HEK293 (cell line): ENCODE results near the gene NTSR2.
A peak's percentile ranks its signal among the peaks of the same experiment; 100 is the strongest.

Source experiments
- CTCF ChIA-PET: fragments of 350-600 bp; formaldehyde crosslinking; extraction: SDS; loops from one replicate; lab custom pipeline; 2021; ENCODE audit warnings: antibody characterized with exemption; lab: Yijun Ruan, JAX
- POLR2A ChIA-PET: fragments of 300-600 bp; formaldehyde crosslinking; extraction: SDS; loops from one replicate; lab custom pipeline; 2020; ENCODE audit warnings: antibody characterized with exemption, inconsistent platforms; lab: Yijun Ruan, JAX
- H3K27ac ChIP-seq: fragments of 200-500 bp; sonication (Bioruptor generic); 2 replicates; pipeline ENCODE4 v1.5.1; 2014; ENCODE audit warnings: low read depth, low read length, control low read depth, inconsistent platforms; ENCODE audit errors: extremely low read depth
- H3K36me3 ChIP-seq, 2 experiments: fragments of 200-500 bp in 1 of 2; sonication (Bioruptor generic) in 1 of 2; 1 replicate in 1 of 2; 2 replicates in 1 of 2; pipeline ENCODE4 v1.5.1; 2014 to 2017; ENCODE audit warnings: inconsistent platforms in 2 of 2, low read length in 2 of 2; ENCODE audit not compliant: control insufficient read depth in 2 of 2, insufficient read depth in 1 of 2
- H3K4me1 ChIP-seq: fragments of 200-500 bp; sonication (Bioruptor generic); 2 replicates; pipeline ENCODE4 v1.5.1; 2014; ENCODE audit warnings: mild to moderate bottlenecking, low read length, inconsistent platforms; ENCODE audit not compliant: control insufficient read depth, insufficient read depth
- H3K4me3 ChIP-seq: 2 replicates; pipeline ENCODE4 v1.5.1; 2011; ENCODE audit warnings: low read depth, mild to moderate bottlenecking, control low read depth, low read length, moderate library complexity
- H3K9me3 ChIP-seq: fragments of 200-500 bp; sonication (Bioruptor generic); 2 replicates; pipeline ENCODE4 v1.5.1; 2014; ENCODE audit warnings: low read depth, low read length, inconsistent platforms; ENCODE audit not compliant: control insufficient read depth, insufficient read depth
- BCL11A ChIP-seq: fragments of 450-650 bp; formaldehyde crosslinking; IDR thresholded peaks from 2 replicates; pipeline ENCODE4 v1.5.1; 2016; ENCODE audit warnings: low read depth, missing biosample characterization, missing genetic modification characterization
- KLF10 ChIP-seq: fragments of 450-650 bp; IDR thresholded peaks from 2 replicates; pipeline ENCODE4 v1.5.1; 2018; ENCODE audit warnings: missing biosample characterization, mild to moderate bottlenecking, missing genetic modification characterization
- PBX3 ChIP-seq: sonication (generic); formaldehyde crosslinking; IDR thresholded peaks from 2 replicates; pipeline ENCODE4 v1.8.1; 2022; ENCODE audit warnings: mild to moderate bottlenecking, moderate library complexity, missing genetic modification reagents
- PRDM1 ChIP-seq: fragments of 450-650 bp; formaldehyde crosslinking; IDR thresholded peaks from 2 replicates; pipeline ENCODE4; 2016; ENCODE audit warnings: missing biosample characterization, missing genetic modification characterization
- PRDM2 ChIP-seq: fragments of 450-650 bp; formaldehyde crosslinking; IDR thresholded peaks from 2 replicates; pipeline ENCODE4 v1.5.1; 2016; ENCODE audit warnings: missing biosample characterization, missing genetic modification characterization, borderline replicate concordance
- ZFP41 ChIP-seq: fragments of 450-650 bp; formaldehyde crosslinking; IDR thresholded peaks from 2 replicates; pipeline ENCODE4 v1.5.1; 2016; ENCODE audit warnings: missing biosample characterization, missing genetic modification characterization, borderline replicate concordance
- ZNF114 ChIP-seq: fragments of 450-650 bp; formaldehyde crosslinking; IDR thresholded peaks from 2 replicates; pipeline ENCODE4 v1.5.0; 2017; ENCODE audit warnings: missing biosample characterization, missing genetic modification characterization
- ZNF138 ChIP-seq: fragments of 450-650 bp; formaldehyde crosslinking; IDR thresholded peaks from 2 replicates; pipeline ENCODE4 v1.5.1; 2016; ENCODE audit warnings: missing biosample characterization, missing genetic modification characterization, borderline replicate concordance
- ZNF174 ChIP-seq: fragments of 450-650 bp; formaldehyde crosslinking; IDR thresholded peaks from 2 replicates; pipeline ENCODE4 v1.5.0; 2017; ENCODE audit warnings: missing biosample characterization, mild to moderate bottlenecking, missing genetic modification characterization
- ZNF529 ChIP-seq: fragments of 450-650 bp; formaldehyde crosslinking; IDR thresholded peaks from 2 replicates; pipeline ENCODE4 v1.5.1; 2017; ENCODE audit warnings: missing genetic modification characterization, missing biosample characterization; ENCODE audit not compliant: insufficient replicate concordance
- ZNF530 ChIP-seq: fragments of 450-650 bp; formaldehyde crosslinking; IDR thresholded peaks from 2 replicates; pipeline ENCODE4 v1.5.1; 2016; ENCODE audit warnings: low read depth, missing biosample characterization, missing genetic modification characterization
- ZNF549 ChIP-seq: fragments of 450-650 bp; IDR thresholded peaks from 2 replicates; pipeline ENCODE4 v1.5.1; 2018; ENCODE audit warnings: missing biosample characterization, missing genetic modification characterization, mild to moderate bottlenecking, inconsistent platforms, moderate library complexity
- ZNF623 ChIP-seq: fragments of 450-650 bp; formaldehyde crosslinking; IDR thresholded peaks from 2 replicates; pipeline ENCODE4 v1.5.1; 2016; ENCODE audit warnings: missing biosample characterization, missing genetic modification characterization
- ZNF704 ChIP-seq: fragments of 450-650 bp; formaldehyde crosslinking; IDR thresholded peaks from 2 replicates; pipeline ENCODE4 v1.5.1; 2016; ENCODE audit warnings: missing biosample characterization, missing genetic modification characterization

The NTSR2 gene

GRCh38 chr2:11717623-11718022 is 47.6 kb upstream of the NTSR2 start:
- no peak overlapping the region for H3K4me3 ChIP-seq
- ChIA-PET POLR2A (no interaction called here), CTCF (interaction anchor here (1.2 to 2.6 kb wide), 3 partner anchors 11 to 62 kb away, joined by 3 to 14 read pairs (median 5); no protein-coding TSS in a partner anchor)
- no peaks in the 10 kb centered on the region for H3K36me3 ChIP-seq
- TF ChIP-seq ZNF623 (tag by site-specific recombination), result no peak
- no peak for TF ChIP-seq ZNF529 (tag by site-specific recombination)
- no peak for TF ChIP-seq KLF10
- no peak for TF ChIP-seq ZNF138 (tag by site-specific recombination)
- TF ChIP-seq ZNF704 (tag by site-specific recombination), result no peak
- TF ChIP-seq ZFP41, result no peak
- no peak for TF ChIP-seq ZNF530 (tag by site-specific recombination)
- no peak for TF ChIP-seq ZNF174 (tag by site-specific recombination)
- TF ChIP-seq ZNF114 (tag by site-specific recombination), result no peak
- no peak for TF ChIP-seq PBX3 (CRISPR knock-in tag)
- no peak overlapping the region for H3K27ac ChIP-seq
- no peaks in the 10 kb centered on the region for H3K9me3 ChIP-seq
- H3K4me1 ChIP-seq, result peaks cover 6% of the 10 kb centered on the region; the same call in 1 of the 2 replicates

- peaks cover 6% of the 10 kb centered on the region; the same call in 1 of the 2 replicates for H3K4me1 ChIP-seq
- CTCF ChIA-PET, result interaction anchor here (0.6 to 1.2 kb wide), 3 partner anchors 12 to 29 kb away, joined by 3 to 4 read pairs (median 3); no protein-coding TSS in a partner anchor
- POLR2A ChIA-PET, result no interaction called here
Observed at GRCh38 chr2:11716689-11717321, 46.8 kb upstream of the NTSR2 start.

GRCh38 chr2:11715987-11716652 is 46.1 kb upstream of the NTSR2 start:
- Histone ChIP-seq H3K4me3 (no peak overlapping the region), H3K9me3 (no peaks in the 10 kb centered on the region), H3K27ac (no peak overlapping the region), H3K4me1 (peaks cover 6% of the 10 kb centered on the region; the same call in 1 of the 2 replicates), H3K36me3 (no peaks in the 10 kb centered on the region)
- TF ChIP-seq PRDM2 (tag by site-specific recombination) (no peak), PRDM1 (tag by site-specific recombination) (0 out of 2 replicates have a peak, but pooled peaks have one; percentile 33)
- ChIA-PET CTCF (interaction anchor here (0.6 to 0.7 kb wide), 2 partner anchors 25 to 29 kb away, joined by 3 to 4 read pairs; no protein-coding TSS in a partner anchor), POLR2A (no interaction called here)

More at GRCh38 chr2:11716689-11717321, 46.8 kb upstream of the NTSR2 start:
- no peak for TF ChIP-seq ZNF549 (tag by site-specific recombination)
- no peak for TF ChIP-seq BCL11A (tag by site-specific recombination)
- Histone ChIP-seq H3K36me3 (no peaks in the 10 kb centered on the region), H3K9me3 (no peaks in the 10 kb centered on the region), H3K27ac (no peak overlapping the region), H3K4me3 (no peak overlapping the region)
